ENCODE measurements around the gene SLC15A2.
A peak's percentile ranks its signal among the peaks of the same experiment; 100 is the strongest.
"Not testable (repeated sequence)": the region's sequence is repeated elsewhere in the genome, so short reads cannot be mapped to it uniquely, and the experiment has no call there.

Gene SLC15A2

DNA sequence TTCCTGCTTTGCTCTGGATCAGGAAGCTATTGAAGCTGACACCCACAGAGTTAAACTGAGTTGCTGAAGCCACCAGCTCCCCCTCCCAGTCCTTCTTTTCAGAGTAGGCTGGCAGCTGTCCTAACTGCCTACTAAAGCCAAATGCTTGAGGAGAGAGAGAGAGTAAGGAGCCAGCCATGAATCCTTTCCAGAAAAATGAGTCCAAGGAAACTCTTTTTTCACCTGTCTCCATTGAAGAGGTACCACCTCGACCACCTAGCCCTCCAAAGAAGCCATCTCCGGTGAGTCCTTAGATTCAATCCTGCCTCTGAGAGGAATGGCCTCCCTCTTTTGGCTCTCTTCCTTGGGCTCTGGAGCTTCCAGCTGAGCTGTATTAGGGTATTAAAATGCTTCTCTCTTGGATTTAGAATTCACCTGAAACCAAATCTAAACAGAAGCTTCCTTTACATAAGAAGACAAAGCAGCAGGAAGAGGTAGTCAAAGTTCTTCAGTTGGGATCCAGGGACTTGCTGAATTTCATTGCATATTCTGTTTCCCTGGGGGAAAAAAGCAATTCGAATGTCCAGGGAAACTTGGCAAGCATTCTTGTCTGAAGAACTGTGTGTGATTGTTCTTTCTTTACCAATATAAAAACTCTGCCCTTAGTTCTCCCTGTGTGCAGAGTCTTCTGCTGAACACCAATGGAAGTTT lies at the start of gene SLC15A2:
TSS of gene SLC15A2 (plus strand) at position 101 of the 690 bp plus-strand sequence. CDS start at position 177, 76 bp downstream.
- no peak for DNase-seq (ENCODE audit: low read depth)

DNA sequence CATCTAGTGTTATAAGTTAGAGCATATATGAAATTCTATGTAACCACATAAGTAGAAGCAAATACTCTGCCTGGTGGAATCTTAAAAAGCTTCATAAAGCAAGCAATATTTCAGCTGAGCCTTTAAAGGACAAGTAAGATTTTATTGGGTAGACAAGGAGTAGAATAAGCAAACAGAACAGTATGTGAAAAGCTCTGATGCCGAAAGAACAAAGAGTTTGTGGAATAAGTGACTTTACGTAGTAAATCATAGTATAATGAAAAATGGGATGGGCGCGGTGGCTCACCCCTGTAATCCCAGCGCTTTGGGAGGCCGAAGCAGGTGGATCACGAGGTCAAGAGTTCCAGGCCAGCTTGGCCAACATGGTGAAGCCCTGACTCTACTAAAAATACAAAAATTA lies 49.3 kb upstream of the SLC15A2 start:
- no peak for DNase-seq (ENCODE audit: low read depth)

- DNase-seq (ENCODE audit: low read depth): no peak
Measured at GRCh38 chr3:121852256-121852655, 41.9 kb upstream of the SLC15A2 start.

DNA sequence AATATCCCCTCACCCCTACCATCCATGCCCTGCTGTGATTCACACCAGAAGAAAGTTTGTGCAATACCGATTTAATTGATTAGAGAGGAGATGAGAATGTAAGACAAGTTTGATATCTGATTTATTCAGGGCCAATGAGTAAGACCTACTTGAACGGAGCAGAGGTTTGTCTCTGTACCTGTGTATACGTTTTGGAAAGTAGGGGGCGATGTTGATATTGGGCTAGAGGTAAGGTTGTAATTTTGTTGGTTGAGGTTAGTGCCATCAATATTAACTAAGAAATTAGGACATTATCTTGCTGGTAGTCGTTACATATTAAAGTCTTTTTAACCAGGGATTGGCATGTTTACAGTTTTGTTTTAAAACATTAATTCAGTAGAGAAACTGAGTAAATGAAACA lies 38.6 kb upstream of the SLC15A2 start:
- no peak for DNase-seq (ENCODE audit: low read depth)

- not testable (repeated sequence) for DNase-seq (ENCODE audit: low read depth)
Measured at GRCh38 chr3:121857778-121858177, 36.4 kb upstream of the SLC15A2 start.

DNA sequence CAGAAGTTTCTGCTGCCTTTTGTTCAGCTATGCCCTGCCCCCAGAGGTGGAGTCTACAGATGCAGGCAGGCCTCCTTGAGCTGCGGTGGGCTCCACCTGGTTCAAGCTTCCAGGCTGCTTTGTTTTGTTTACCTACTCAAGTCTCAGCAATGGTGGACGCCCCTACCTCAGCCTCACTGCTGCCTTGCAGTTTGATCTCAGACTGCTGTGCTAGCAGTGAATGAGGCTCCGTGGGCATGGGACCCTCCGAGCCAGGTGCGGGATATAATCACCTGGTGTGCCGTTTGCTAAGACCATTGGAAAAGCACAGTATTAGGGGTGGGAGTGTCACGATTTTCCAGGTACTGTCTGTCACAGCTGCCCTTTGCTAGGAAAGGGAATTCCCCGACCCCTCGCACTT lies 31.0 kb upstream of the SLC15A2 start:
- DNase-seq (ENCODE audit: low read depth): not testable (repeated sequence)

DNA sequence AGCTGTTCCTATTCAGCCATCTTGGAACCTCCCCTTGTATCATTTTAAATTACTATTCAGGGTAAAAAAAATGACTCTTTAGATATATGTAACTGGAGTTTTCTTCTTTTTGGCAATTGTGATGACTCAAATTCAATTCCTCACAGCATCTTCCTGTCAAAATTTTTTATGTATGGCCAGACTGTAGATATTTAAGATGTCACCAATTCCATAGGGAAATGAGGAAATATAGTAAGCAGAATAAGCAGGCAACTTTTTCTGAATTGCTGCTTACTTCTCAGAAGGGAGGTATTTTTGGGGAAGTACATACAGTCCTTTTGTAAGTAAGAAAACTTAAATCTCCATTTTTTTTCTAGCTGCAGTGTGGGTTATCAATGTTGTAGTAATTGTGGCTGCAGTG lies 30.4 kb upstream of the SLC15A2 start:
- no peak for DNase-seq (ENCODE audit: low read depth)

GRCh38 chr3:121869736-121870135 lies 24.5 kb upstream of the SLC15A2 start:
- DNase-seq (ENCODE audit: low read depth): no peak

- DNase-seq (ENCODE audit: low read depth): peak; percentile 27
Measured at GRCh38 chr3:121870717-121871116, 23.5 kb upstream of the SLC15A2 start.

DNA sequence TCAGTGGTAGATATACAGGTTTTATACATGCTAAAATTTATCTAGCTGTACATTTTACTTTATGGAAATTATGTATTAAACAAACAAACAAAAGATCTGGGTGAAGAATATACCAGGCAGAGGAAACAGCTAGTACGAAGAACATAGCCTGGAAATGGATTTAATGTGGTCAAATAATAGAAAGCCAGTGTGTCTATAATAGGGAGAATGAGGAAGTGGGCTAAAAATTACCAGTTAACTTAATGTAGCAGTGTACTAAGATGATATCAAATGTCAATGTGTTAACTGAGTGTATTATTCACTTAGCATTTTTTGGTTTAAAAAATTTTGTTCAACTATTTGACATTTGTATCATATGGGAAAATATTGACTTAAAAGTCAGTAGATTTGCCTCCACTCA lies 22.8 kb upstream of the SLC15A2 start:
- DNase-seq (ENCODE audit: low read depth): no peak

- DNase-seq (ENCODE audit: low read depth): no peak
Measured at GRCh38 chr3:121878411-121878810, 15.8 kb upstream of the SLC15A2 start.

DNA sequence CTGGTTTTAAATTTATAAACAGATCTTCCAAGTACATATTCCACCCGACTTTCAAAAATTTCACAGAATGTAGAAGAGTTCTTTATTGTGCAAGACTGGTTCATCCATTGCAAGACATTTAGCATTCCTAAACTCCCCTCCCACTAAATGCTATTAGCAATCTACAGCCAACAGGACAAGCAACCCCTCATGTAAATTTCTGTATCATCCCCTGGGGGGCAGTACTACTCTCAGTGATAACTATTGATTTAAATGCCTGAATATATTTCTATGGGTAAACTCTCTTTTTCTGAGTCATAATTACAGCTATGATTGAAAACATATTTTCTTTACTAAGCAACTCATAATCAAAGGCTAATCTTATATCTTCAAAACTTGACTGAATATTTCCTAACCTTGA lies 10.7 kb upstream of the SLC15A2 start:
- DNase-seq (ENCODE audit: low read depth): peak; percentile 42

- no peak for DNase-seq (ENCODE audit: low read depth)
Measured at GRCh38 chr3:121885386-121885785, 8.8 kb upstream of the SLC15A2 start.

DNA sequence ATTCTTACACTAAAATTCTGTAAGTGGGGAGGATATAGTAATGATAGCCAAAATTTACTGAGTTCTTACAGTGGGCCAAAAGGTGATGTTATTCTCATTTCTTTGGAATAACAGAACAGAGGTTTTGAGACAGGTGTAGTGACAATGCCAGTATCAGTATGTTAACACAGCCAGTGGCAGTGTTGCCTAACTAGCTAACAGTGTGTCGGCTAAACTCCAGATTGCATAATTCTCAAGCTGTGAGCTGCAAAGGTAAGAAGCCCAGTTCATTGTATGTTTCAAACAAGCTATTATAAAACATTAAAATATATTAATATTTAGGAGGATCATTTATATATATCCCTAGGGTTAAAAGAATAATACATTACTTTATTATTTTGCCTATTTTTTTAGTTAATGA lies 920 bp downstream of the SLC15A2 start:
- no peak for DNase-seq (ENCODE audit: low read depth)

- DNase-seq (ENCODE audit: low read depth): no peak
Measured at GRCh38 chr3:121895736-121896135, 1.5 kb downstream of the SLC15A2 start.

GRCh38 chr3:121896823-121897222 lies 2.6 kb downstream of the SLC15A2 start:
- no peak for DNase-seq (ENCODE audit: low read depth)

- DNase-seq (ENCODE audit: low read depth): no peak
Measured at GRCh38 chr3:121897296-121897695, 3.1 kb downstream of the SLC15A2 start.

DNA sequence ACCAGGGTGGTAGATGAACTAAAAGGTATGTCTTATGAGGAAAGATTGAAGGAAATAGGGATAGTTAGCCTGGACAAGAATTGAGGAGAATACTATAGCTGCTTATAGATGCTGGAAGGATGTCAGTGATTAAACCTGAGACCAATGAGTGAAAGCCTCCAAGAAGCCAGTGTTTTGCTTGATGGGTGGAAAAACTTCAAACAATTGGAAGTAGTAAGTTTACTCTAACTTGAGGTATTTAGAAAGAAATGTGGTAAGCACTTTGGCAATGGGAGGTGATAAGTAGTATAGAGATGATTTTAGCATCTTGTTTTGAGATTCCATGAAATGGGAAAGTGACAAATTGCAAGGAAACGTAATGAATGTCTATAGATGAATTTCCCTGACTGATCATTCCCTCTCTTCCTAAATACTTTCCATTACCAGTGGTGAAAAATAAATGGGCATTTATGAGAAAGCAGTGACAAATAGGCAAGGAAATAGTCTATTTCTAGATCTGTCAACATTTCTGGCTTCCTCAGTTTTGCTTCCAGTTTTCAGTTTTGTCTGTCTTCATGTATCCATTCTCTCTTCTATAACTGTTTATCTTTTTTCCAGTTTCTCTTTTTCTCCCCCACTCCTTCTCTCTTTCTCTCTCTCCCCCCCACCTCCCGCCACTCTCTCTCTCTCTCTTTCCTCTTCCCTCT lies 19.2 kb downstream of the SLC15A2 start:
- no peak for DNase-seq (ENCODE audit: low read depth)

- no peak for DNase-seq (ENCODE audit: low read depth)
Measured at GRCh38 chr3:121914081-121914998, 20.1 kb downstream of the SLC15A2 start.

DNA sequence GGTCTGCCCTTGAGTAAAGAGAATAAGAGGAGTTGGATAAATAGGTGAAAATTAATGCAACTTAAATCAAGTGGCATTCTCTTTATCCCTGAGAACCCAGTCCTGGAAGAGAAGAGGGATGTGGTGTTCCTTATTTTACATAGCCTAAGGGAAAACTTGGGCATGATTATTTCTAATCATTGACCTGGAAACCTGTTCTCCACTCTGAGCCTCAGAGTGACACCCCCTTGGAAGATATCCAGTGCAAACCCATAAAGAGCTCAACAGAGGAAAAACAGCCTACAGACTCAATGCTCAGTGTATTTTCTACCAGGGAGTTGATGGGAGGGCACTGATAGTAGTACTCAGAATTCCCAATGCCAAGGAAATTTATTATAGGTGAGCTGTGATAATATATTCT lies 22.0 kb downstream of the SLC15A2 start:
- DNase-seq (ENCODE audit: low read depth): no peak

GRCh38 chr3:121918779-121919483 lies 24.7 kb downstream of the SLC15A2 start:
- peak; percentile 2 for DNase-seq (ENCODE audit: low read depth)

DNA sequence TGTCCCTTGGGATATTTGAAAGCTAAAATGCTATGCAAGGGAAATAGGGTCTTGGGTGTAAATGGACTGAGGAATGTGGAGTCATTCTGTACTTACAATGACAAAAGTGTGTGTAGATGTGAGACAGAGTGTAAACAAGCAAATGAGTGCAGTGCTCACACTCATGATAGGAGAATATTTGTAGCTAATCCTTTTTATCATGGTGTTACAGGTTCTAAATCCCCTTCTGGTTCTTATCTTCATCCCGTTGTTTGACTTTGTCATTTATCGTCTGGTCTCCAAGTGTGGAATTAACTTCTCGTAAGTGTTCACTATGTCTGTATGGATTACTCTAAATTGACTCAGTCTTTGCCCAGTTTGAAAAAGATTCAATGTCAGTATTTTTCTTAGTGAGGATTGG lies 30.5 kb downstream of the SLC15A2 start:
- DNase-seq (ENCODE audit: low read depth): no peak

All from ELR (cell line).